ENCODE measurements around the gene CHM.
"Not testable (repeated sequence)": the region's sequence is repeated elsewhere in the genome, so short reads cannot be mapped to it uniquely, and the experiment has no call there.

The CHM gene

DNA sequence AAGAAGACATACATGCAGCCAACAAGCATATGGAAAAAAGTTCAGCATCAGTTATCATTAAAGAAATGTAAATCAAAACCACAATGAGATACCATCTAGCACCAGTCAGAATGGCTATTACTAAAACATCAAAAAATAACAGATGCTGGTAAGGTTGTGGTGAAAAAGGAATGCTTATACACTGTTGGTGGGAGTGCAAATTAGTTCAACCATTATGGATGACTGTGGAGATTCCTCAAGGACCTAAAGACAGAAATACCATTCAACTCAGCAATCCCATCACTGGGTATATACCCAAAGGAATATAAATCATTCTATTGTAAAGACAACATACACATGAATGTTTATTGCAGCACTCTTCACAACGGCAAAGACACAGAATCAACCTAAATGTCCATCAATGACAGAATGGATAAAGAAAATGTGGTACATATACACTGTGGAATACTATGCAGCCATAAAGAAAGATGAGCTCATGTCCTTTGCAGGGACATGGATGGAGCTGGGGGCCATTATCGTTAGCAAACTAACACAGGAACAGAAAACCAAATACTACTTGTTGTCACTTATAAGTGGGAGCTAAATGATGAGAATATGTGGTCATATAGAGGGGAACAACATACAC is 130.6 kb downstream of the CHM start:
- not testable (repeated sequence) for DNase-seq (ENCODE audit: extremely low read depth in 1 of 2, low read depth in 1 of 2)

DNA sequence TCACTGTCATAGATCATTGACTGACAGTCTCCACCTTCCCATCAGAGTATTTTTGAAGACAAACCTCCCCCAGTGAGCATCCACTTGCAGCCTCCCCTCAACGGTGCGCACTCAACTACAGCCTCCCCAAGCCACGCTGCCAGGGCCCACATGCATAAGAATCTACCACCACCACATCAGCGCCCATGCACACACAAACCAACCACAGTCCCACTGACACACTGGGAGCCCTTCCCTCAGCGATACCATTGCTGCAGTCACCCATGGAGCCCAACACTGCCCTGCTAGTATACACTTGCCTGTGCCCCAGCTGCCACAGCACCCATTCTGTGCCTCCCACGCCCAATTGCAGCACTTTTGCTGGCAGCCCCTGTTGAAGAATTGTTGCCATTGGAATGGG is 132.9 kb downstream of the CHM start:
- DNase-seq (ENCODE audit: extremely low read depth in 1 of 2, low read depth in 1 of 2), result no peak

DNA sequence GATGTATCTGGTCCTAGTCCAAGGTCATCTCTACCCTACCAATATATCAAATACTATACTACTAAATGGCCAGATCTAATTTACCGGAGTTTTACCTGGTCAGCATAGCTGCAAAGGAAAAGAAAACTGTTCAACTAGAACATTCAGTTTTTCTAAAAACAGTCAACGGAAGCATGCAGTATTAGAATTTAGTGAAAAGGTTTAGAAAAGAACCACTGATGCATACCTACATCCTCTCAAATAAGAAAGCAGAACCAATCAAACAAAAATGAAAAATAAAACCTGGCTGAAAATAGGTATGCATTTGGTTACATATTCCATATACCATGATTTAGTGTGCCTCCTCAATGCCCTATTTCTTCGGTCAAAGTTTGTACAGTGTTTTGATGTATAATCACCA is 140.0 kb downstream of the CHM start:
- DNase-seq (ENCODE audit: extremely low read depth in 1 of 2, low read depth in 1 of 2), result no peak

DNA sequence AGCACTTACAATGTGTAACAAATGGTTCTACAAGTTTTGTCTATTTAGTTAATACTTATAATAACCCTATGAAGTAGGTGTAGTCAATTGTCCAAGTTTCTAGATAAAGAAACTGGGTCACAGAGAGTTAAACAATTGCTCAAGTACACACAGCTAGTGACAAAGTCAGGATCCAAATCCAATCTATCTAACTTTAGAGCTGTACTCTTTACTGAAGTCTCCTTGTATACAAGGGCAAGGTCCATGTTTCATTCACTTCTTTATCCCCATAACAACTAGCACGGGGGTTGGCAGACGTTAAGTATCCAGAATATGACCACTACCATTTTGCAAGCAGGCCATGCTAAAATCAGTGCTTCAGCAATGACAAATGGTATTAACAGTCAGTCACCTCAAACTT is 141.0 kb downstream of the CHM start:
- no peak for DNase-seq (ENCODE audit: extremely low read depth in 1 of 2, low read depth in 1 of 2)

DNA sequence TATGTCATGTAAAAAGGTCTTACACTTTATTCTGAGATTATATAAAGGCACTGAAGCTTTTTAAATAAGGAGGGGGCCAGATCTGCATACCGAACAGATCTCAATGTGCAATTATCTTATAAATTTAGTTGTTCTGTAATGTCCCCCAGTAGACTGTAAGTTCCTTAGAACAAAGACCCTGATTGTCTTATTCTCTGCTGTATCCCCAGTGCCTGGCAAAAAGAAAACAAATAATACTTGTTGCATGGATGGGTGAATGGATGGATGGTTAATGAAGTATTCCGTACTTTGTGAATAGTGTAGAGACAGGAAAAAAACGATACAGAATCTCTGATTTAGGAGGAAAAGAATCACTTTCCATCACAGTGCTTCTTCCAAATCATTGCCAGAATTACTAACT is 141.5 kb downstream of the CHM start:
- DNase-seq (ENCODE audit: extremely low read depth in 1 of 2, low read depth in 1 of 2), result no peak

DNA sequence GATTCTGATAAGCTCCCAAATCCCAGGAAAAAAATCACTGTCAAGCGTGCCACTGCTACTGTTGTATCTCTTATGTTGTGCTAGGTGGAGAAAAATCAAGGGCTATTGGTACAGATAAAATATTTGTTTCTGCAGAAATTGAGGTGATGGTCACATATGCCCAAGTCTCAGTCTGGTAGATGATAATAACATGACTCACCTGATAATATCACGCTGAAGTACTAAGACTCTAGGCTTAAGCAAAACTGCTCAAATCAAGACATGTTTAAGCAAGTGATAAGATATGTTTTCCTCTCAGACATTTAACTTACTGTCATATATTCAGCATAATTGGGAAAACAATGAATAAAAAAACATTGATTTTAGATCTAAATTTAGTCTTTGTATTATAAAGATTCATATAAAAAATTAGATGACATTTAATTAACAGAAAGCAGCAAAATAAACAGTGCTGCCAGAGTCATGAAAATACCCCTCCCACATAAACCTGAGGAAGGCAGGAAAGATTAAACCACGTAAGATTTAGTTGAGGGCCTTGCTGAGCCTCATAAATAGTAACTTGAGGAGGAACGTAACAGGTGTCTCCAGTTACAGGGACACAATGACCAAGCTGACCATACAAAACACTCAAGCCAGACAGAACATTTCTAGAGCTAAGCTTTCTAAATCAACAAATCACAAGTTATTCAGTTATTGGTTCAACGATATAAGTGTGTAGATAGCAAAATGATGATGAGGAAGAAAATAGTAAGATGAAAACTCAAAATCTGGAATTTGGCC is 143.5 kb downstream of the CHM start:
- DNase-seq (ENCODE audit: extremely low read depth in 1 of 2, low read depth in 1 of 2), result no peak

DNA sequence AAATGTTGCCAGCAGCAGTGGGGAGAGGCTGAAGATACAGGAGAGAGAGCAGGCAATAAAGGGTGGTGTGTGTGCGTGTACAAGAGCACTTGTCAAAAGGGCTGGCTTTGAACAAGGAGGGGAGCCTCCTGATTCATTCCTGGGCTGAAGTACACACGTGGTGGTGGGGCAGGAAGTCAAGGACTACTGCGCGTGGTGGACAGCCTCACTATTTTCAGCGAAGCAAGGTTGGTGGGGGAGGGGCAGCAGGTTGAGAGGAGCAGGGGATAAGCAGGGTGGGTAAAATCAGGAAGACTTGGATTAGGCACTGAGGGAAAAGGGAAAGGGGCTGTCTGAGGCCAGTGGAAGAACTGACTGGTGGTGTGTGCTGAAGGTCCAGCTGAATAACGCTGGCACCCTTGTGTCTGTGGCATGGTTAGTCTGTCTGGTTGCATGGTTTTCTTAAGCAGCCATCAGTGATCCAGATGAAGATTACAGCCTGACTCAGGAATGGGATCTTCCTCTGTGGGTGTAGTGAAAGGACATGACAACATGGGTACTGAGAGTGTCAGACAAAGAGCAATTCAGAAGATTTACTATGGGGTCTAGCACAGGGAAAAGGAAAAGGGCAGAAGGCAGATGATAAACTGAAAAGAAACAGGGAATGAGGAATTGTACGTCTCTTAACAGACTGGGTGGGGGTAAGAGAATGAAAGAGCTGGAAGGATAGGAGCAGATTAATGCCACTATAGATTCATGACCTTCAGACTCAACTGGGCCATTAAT is 149.8 kb downstream of the CHM start:
- no peak for DNase-seq (ENCODE audit: extremely low read depth in 1 of 2, low read depth in 1 of 2)

DNA sequence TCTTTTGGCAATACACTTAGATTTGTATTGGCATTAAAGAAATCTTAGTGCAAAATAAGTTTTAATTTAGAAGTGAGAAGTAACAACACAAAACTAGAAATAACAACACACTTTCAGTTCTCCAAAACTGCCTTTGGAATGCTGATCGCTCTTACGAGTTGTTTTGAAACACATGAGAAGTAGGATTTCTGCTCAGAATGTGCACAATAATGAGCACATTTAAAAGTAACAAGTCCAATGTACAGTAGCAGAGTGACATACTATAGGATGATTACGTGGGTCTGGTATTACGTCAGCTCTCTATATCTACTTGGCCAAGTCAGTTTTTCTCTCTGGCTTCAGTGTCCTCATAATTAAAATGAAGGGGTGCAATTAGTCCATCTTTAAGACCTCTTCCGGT is 164.8 kb downstream of the CHM start:
- DNase-seq (ENCODE audit: extremely low read depth in 1 of 2, low read depth in 1 of 2), result no peak

DNA sequence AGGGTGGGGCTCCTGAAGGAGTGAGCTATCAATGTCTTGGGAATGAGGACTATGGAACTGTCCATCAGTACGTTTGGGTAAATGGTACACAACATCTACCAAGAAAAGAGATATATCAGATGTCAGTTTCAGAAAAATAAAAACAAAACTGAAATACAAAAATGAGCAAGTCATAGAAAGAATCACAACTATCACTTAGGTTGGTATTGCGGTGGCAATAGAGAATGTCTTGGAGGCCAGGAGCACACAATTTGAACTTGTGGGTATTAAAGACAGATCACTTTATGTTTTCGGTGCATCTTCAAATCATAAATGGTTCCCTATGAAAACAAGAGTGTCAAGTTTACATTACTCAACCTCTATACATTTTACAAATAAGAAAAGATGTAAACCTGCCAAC is 176.8 kb downstream of the CHM start:
- no peak for DNase-seq (ENCODE audit: extremely low read depth in 1 of 2, low read depth in 1 of 2)

DNA sequence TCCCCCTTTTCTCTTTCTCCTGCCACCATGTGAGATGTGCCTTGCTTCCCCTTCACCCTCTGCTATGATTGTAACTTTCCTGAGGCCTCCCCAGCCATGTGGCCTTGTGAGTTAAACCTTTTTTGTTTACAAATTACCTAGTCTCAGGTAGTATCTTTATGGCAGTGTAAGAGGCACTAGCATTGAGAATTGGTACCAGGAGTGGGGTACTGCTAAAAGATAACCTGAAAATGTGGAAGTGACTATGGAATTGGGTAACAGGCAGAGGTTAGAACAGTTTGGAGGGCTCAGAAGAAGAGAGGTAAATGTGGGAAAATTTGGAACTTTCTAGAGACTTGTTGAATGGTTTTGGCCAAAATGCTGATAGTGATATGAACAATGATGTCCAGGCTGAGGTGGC is 182.0 kb downstream of the CHM start:
- no peak for DNase-seq (ENCODE audit: extremely low read depth in 1 of 2, low read depth in 1 of 2)

DNA sequence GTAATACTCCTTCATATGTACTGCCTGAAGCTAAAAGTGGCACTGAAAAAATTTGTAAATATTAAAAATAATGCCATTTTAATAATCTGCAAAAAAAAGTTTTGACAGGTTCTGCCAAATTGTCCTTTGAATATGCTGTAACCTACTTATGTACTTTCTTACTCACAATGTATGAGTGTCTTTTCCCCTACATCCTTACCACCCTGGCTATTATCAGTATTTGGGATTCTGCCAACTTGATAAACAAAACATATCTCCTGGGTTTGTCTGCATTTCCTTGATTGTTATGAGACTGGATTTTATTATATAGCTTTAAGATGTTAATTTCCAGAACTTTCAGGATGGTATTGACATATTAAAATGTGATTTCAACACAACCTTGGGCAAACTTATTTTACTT is 187.9 kb downstream of the CHM start:
- DNase-seq (ENCODE audit: extremely low read depth in 1 of 2, low read depth in 1 of 2), result no peak

DNA sequence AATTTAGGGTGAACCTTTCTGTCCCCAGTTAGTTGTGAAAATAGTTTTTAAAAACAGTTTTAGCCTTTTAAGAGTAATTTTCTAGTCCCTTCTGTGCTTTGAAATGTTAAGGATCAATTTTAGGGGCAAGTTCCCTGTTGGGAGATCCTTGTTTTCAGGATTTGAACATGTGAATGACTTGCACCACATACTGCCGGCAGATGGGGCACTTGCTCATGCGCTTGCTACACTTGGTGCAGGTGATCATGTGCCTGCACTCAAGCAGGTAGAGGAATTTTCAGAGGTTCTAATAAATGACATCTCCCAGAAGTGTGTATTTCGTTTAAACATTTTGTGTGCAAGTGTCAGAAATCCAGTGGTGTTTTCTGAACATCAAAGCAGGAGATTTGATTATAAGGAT is 195.9 kb downstream of the CHM start:
- DNase-seq (ENCODE audit: extremely low read depth in 1 of 2, low read depth in 1 of 2), result no peak

DNA sequence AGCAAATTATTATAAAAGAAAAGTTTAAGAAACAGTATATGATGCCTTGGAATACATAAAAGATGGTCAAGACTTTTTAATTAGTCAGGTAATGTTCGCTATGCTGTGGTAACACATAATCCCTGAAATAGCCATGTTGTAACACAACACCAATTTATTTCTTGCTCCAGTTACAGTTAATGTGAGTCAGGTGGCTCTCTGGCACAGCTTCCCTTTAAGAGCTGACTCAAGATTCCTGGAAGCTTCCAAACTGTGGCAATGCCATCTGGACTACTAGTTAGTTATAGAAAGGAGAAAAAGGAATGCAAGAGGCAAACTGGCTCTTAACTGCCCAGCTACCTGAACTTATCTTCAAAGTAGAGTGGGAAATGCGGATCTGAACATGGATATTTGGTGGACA is 210.5 kb downstream of the CHM start:
- no peak for DNase-seq (ENCODE audit: extremely low read depth in 1 of 2, low read depth in 1 of 2)

DNA sequence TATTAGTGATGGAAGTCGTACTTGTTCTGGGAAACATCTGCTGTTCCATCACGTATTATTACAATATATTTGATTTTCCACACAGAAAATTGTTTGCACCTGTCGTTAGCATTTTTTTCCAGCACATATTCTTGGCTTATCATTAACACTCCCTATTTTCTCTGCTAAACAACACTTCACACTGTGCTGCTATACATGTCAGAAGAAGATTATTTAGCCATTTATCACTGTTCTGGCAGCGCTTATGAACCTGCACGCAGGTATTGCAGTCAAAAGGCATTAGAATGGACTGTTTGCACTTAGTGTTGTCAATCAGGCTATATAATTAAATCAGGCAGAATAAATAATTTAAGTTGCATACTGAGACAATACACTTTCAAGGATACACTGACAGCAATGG is 218.6 kb downstream of the CHM start:
- DNase-seq (ENCODE audit: extremely low read depth in 1 of 2, low read depth in 1 of 2), result no peak

DNA sequence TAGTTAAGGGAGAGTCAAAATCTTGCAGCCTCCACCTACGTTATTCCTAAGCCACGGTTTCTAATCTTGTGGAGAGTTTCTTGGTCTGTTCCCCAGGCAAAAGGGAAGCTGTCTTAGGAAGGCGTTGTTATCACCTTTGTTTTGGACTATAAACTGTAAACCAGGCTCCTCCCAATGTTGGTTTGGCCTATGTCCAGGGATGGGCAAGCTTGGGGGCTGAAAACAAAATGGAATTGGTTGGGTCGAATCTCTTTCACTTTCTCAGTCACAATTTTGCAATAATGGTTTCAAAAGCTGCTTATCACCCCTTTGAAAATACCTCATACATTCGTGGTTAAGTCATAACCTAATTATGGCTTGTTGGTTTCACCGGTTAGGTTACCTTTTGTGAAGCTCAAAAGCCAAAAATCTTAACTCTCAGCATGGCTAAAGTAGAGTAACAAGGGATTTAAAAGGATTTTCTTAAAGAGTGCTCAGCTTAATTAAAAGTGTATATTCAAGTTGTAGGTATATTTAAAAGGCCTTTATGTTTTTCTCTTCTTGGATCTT is 232.1 kb downstream of the CHM start:
- DNase-seq (ENCODE audit: extremely low read depth in 1 of 2, low read depth in 1 of 2), result no peak
